NCI-H69 (cell line): ENCODE results near the gene ATF7.
"Not testable (repeated sequence)": the region's sequence is repeated elsewhere in the genome, so short reads cannot be mapped to it uniquely, and the experiment has no call there.

Experiments used
- DNase-seq: peaks from one replicate; lab custom pipeline; 2025; lab: John Stamatoyannopoulos, UW

Gene ATF7

DNA sequence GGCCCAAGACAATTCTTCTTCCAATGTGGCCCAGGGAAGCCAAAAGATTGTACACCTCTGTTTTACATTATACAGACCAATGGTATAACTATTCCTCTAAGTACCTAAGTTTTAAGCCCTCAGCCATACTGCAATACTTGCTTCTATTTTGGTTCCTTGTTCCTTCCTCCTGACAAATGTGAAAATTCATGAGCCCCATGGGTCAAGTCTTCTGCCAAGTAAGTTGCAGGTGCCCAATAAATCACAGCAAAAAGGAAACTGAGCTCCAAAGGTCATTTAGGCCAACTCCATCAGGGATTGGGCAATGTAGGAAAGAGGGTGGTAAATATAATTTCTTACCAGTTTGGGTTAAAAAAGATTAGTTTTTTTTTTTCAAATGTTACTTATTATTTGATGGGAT is 61.2 kb downstream of the ATF7 start:
- no peak for DNase-seq

DNA sequence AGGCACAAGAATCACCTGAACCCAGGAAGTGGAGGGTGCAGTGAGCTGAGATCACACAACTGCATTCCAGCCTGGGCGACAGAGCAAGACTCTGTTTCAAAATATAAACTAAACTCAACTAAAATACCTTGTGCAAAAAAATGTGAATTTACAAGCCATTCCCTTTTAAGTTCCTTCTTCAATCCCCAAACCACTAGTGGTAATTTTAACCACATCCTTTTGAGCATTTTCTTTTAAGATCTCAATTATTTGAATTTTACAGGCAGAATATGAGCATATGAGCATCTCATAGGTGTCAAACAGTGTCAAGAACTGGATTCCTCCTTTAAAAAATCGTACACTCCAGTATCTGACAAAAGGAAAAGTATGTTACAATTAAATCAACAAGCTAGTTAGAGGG is 61.9 kb downstream of the ATF7 start:
- no peak for DNase-seq

DNA sequence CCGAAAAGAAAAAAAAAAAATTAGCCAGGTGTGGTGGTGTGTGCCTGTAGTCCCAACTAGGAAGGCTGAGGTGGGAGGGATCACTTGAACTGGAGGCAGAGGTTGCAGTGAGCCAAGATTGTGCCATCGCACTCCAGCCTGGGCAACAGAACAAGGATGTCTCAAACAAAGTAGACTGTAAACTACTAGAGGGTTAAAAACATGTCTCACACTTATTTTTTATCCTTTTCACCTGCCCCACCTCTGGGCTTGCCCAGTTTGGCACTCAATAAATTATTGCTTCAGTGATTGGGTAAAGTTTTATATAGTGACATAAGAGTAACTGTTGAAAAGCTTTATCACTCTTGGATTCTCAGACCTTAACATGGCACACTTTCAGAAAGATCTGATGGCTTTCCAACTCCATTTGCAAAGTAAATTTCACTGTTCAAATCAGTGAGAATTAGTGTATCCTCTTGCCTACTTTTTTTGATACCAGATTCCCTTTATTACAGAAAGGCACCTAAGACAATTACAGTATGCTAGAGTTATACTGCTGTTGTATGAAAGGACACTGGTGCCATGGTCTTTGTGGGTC is 62.6 kb downstream of the ATF7 start:
- DNase-seq: no peak

DNA sequence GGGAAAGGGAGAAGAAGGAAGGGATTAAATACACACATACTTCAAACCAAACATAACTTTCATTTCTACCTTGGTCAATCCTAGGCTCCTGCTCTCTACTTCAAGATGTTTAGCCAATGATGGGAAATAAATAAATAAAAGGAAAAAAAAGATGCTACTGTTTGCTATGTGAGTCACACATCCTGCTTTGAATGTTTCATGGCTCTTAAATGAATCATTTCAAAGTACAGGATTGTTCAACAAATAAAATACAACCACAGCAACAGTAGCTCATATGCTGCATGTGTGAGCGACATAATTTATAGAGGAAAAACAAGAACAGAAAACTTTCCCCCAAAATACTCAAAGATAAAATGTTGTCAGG is 64.6 kb downstream of the ATF7 start:
- peak; percentile 22 for DNase-seq

DNA sequence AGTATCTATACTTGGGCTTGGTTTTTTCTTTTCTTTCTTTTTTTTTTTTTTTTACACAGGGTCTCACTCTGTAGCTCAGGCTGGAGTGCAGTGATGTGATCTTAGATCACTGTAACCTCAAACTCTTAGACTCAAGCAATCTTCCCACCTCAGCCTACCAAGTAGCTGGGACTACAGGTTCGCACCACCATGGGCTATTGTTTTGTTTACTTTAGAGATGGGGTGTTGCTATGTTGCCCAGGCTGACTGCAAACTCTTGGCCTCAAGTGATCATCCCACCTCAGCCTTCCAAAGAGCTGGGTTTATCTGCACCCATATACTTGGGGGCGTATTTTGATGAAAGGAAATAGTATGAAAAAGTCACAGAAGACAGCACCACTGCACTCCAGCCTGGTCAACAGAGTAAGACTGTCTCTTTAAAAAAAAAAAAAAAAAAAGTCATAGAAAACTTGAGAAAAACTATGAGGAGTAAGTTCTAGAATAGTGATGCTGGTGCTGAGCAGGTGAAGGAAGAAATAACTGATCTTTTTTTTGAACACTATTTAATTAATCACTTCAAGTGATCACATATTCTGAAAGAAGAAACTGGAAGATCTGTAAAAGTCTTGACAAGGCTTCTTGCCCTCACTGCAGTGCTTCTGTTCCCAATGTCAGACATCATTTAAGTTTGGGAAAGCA is 65.1 kb downstream of the ATF7 start:
- DNase-seq: no peak

DNA sequence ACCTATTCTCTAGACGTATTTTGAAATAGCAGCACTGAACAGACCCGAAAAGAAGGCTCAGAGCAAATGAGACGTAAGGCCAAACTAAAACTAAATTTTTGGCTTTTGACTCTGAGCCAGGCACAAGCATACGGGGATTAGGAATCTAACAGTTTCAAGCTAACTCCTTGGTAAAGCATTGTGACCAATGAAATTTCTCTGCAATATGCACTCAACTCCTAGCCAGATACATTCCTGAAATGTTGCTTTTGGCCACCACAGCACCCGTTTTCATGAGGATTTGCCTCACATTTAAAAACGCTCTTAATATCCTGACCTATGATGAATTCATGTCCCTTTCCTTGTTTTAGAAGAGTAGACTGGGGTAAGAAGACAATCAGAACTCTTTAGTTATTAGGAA is 65.8 kb downstream of the ATF7 start:
- no peak for DNase-seq

DNA sequence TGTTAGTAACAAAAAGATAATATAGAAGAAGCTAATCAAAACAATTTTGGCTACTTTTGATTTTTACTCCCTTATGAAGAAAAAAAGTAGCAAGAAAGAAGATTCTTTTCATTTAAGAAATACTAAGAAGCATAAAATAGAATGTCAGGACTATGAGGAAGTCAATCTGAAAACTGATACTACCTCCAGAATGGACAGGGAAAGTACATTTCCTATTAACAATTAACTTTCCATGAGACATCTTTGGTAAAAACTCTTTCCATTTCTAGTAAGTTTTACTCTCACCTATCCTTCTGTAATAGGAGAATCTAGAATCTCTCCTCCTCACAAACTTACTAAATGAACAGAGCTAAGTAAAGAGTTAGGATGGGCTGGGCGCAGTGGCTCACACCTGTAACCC is 67.6 kb downstream of the ATF7 start:
- DNase-seq: no peak

DNA sequence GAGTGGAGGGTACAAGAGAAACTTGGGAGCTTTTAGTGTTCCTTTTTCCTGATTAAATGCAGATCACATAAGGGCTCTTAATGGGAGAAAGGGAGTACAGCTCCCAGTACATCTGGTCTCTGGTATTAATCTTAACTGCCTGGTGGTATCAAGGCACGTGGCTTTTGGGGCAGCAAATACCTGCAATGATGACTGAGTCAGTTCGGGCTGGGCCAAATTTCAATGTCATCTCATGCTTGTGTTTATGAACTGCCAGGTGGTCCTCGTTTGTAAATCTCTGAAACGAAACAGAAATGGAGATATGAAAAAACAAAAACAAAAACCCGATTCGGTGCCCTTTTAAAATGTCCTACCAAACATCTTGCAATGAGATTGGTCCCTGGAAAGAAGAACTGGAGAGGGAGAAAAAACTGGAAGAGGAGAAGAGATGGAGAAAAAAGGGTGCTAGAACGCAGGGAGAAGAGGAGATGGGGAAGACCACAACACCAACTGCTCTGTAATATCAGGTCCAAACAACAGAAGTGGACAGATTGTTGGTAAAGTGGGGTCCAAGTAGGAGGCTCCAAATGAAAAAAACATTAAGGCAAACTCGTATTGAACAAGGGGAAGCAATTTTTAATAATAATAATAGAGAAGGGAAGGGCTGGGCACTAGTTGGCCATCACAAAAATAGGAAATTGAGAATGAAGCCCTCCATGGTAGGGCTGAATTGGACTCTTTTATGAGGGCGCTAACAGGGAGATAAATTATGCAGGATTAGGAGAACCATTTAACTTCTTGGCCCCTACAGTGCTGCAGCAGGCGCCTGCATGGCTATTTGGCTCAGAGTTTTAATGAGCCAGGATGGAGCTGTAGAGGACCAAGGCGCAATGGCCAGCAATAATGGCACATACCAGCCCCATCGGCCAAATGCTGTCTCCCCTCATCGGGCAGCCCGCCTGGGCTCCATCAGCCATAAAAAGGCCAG is 73.5 kb downstream of the ATF7 start:
- no peak for DNase-seq

DNA sequence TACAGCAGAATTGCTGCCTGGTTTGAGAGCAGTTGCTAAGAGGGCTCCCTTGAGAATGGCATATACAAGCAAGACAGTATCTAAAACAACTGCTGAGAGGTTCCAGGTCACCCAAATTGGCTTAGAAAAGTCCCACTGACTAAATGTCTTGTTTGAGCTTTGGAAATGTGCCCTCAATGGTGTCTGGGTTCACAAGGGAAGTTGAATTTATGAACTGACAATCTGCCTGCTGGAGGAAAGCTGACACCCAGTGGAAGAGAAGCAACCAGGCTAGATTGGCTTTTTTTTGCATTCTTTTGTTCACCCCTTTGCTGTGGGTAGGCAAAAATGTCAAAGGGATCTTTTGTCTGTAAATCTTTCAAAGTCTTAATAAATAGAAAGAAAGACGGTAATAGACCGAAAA is 74.3 kb downstream of the ATF7 start:
- peak; percentile 31 for DNase-seq

DNA sequence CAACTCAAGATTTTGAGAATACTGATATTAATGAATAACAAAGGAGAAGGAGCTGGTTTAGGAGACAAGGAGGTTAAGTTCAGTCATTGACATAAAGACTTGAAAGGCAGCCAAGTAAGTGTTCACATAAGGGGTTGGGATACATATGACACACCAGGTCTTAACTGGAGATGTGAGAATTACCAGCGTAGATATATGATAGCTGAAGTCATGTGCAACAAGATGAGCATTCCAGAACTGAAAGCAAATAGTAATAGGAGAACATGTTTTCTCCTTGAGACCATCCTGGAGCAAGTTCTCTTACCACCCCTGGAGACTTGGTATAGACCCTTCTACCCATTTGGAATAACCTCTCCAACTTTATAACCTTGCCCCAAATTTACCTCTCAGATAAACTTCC is 75.6 kb downstream of the ATF7 start:
- no peak for DNase-seq

DNA sequence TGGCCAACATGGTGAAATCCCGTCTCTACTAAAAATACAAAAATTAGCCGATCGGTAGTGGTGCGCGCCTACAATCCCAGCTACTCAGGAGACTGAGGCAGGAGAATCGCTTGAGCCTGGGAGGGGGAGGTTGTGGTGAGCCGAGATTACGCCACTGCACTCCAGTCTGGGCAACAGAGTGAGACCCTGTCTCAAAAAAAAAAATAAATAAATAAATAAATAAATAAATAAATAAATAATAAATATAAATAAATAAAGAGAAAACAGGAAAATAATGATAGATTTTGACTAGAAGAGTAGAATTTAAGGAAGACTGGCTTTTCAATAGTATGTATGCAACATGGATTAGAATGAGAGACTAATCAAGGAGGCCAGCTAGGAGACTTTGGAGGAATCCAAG is 76.1 kb downstream of the ATF7 start:
- not testable (repeated sequence) for DNase-seq

DNA sequence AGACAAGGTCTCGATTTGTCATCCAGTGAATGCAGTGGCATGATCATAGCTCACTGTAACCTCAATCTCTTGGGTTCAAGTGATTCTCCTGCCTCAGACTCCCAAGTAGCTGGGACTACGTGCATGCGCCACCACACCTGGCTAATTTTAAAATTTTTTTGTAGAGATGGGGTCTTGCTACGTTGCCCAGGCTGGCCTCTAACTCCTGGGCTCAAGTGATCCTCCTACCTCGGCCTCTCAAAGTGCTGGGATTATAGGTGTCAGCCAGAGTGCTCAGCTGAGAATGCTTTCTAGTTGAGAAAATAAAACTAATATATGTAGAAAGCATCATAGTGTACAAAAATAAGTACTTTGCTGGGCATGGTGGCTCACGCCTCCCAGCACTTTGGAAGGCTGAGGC is 77.8 kb downstream of the ATF7 start:
- DNase-seq: not testable (repeated sequence)

DNA sequence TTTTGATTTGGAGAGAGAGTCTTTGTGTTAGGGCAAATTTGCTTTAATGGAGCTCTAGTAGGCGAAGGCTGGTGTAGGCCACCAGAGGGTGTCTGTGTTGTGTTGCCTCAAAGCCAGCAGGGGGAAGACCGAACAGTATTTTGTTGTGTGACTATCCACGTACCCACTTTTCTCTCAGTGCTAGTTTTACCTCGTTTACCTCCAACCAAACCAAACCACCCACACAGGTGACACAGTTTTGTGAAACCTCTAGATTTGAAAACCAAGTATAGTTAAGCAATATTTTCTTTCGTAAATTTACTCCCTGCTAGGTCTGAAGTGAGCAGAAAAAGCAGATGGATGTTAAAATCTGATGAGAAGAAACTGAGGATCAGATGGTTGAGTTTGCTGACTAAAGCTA is 82.6 kb downstream of the ATF7 start:
- peak; percentile 71 for DNase-seq

DNA sequence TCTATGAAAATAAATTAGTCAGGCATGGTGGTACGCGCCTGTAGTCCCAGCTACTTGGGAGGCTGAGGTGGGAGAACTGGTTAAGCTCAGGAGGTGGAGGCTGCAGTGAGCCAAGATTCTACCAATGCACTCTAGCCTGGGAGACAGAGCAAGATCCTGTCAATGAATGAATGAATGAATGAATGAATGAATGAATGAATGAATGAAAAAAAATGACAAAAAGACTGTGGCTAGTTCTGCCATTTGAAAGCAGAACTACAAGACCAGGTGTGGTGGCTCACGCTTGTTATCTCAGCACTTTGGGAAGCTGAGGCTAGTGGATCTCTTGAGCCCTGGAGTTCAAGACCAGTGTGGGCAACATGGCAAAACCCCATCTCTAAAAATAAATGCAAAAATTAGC is 86.7 kb downstream of the ATF7 start:
- DNase-seq: no peak

DNA sequence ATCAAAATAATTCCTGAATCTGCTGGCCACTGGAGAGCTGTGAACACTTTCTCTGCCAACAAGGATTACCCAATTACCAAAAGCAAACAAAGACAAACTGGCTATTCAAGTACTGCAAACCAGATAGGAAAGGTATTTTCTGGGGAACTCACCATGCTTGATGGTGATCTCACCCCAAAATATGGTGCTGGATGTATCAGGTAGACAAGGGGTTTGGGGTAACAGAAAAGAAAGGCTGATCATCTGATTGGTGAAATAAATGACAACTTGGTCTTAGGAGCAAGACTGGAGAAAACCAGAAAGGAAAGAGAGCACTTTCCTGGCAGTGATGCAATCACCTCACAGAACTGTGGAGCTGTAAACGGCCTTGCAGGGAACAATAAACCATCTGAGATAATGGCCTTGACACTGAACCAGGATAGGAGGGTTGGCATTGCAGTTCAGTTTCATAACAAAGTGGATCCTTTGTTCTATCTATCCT is 87.9 kb downstream of the ATF7 start:
- peak; percentile 87 for DNase-seq

DNA sequence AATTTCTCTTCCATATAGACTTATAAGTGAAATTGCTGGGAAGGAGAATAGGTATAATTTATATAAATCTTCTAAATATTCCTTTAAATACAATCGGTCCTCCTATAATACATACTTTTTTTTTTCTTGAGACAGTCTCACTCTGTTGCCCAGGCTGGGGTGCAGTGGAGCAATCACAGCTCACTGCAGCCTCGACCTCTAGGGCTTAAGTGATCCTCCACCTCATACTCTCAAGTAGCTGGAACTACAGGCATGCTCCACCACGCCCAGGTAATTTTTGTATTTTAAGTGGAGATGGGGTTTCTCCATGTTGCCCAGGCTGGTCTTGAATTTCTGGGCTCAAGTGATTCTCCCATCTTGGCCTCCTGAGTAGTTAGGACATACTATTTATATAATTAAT is 89.2 kb downstream of the ATF7 start:
- no peak for DNase-seq

DNA sequence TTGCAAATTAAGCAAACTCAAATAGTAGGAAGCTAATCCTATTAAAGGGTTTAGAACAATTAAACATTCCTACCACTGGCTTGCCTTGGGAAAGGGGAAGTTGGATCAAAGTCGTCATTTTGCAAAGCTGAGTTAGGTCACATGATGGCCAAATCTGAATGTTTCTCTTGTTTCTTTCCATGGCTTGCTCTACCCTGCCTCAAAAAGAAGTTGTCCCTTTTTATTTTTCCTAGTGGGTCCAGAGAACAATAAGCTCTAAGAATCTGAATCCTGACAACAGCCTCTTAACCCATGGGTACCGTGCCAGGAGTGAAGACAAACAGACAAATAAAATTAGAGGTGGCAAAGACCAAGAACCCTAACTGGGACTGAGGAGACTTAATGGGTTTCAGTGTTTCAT is 92.7 kb downstream of the ATF7 start:
- DNase-seq: no peak

DNA sequence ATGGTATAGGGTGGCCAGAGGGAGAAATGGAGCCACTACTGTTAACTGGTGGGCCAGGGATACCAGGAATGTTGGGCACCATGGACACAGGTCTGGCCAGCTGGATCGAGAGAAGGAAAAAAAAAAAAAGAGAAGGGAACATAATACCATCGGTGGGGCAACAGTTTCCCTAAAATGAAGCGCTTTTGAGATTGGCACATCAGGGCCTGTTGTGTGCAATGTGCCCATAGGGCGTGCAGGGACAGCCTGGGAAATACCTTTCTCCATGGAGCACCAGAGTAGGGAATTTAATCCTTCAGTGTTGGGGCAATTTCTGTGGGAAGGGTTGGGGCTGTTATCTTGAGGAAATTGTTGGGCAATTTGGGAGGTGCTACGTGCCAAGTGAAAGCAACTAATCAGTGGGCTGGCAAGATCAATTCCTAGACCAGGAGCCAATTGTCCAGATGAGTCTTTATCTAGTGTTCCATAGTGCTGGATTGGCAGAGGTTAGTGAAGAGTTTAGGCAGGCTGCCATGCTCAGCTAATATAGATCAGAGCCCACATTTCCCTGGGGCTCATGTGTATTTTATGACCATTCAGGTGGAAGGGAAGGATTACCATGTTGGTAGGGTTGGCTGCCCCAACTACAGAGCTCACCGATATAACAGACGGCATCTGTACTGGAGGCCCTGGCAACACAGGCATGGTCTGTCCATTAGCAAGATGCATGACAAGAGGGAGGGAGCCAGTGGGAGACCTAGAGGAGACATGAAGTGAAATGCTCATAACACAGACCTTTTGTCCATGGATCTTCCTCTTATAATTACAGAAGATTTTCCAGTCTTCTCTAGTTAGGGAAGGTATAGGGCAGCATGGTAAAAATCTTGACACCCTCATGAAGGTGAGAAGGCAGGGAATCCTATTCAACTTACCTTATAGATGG is 93.4 kb downstream of the ATF7 start:
- peak; percentile 47 for DNase-seq

DNA sequence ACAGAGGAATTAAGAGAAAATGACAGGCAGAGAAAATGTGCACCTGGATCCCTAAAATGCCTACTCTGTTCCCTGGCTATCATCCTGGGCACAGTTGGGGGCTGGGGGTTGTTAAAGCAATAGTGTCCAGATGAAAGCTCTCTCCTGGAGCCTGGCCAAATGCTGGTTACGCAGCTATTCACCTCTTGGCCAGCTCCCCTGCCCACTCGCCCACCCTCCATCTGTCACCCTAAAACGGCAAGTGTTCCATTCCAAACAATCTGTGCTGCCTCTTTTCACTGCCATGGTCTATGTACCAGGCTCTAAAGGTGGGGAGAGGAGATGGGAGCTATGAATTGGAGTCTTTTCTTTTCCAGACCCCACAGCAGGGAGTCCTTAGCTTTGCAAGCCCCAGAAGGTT is 94.2 kb downstream of the ATF7 start:
- DNase-seq: peak; percentile 99

DNA sequence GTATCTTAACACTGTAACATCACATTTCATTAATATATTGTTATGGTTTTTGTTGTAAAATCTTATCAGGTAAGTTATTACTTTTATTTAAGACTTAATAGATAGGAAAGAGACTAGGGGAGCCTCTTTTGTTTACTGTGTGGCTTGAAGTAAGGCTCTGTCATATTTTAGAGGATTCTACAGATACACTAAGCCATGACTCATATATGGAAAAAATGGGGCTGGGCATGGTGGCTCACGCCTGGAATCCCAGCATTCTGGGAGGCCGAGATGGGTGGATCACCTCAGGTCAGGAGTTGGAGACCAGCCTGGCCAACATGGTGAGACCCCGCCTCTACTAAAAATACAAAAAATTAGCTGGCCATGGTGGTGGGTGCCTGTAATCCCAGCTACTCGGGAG is 95.3 kb downstream of the ATF7 start:
- DNase-seq: no peak

DNA sequence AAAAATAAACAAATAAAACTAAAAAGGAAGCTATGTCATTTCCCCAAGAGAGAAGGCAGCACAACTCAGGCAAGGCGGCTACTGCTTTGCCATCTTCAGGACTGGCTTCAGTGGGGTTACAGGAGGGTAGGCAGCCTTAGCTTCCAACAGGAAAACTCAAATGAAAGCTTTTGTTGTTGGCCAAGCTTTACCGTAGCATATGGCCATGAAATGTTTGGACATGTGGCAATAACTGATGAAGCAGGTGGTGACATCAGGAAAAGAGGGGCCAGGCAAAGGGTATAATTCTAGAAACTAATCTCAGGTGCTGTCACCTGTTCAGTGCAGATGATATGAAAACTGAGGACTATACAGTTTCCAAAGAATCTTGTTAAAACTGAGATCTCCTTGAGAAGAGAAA is 96.1 kb downstream of the ATF7 start:
- peak; percentile 88 for DNase-seq

DNA sequence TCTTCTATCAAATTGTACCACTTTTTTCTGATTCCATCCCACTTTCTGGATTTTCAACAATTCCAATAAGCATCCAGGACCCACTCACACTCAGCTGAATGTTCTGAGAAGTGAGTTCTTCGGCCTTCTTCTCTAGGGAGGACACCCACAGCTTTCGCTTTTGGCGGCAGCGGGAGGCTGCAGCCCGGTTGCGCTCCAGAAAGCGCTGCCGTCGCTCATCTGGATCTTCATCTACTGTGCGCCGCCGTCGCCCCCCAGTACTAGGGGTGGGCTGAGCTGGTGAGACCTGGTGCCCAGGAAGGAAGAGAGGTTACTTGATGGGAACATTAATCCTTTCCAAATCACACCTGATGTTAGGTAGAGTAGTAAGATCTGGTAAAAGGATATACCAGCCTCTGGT is 101.7 kb downstream of the ATF7 start:
- no peak for DNase-seq
